H9 (cell line): Measurements from ENCODE around the gene CHN1. TPM values are rescaled to one million over a fixed set of nuclear protein-coding genes. Genes with fewer than 3 reads are reported as not detected.

Experiments
- DNase-seq: peaks from one replicate; pipeline ENCODE4 v3.0.0-alpha.2; 2017
- H2AFZ ChIP-seq: one replicate; pipeline ENCODE4 v1.6.1; 2013; ENCODE audit warnings: mild to moderate bottlenecking, low read length, control low read depth, moderate library complexity
- H2AK5ac ChIP-seq: 2 replicates; pipeline ENCODE4 v1.6.1; 2013; ENCODE audit warnings: low read length, control low read depth, mixed read lengths; ENCODE audit not compliant: insufficient read length
- H2BK120ac ChIP-seq: one replicate; pipeline ENCODE4 v1.6.1; 2013; ENCODE audit warnings: low read depth, mild to moderate bottlenecking, low read length, control low read depth, inconsistent platforms; ENCODE audit not compliant: poor library complexity, severe bottlenecking
- H2BK12ac ChIP-seq: 2 replicates; pipeline ENCODE4 v1.6.1; 2013; ENCODE audit warnings: low read length, control low read depth, mixed read lengths, low read depth; ENCODE audit not compliant: insufficient read length
- H2BK15ac ChIP-seq: 2 replicates; pipeline ENCODE4 v1.6.1; 2013; ENCODE audit warnings: low read depth, low read length, control low read depth
- H2BK20ac ChIP-seq: one replicate; pipeline ENCODE4 v1.6.1; 2013; ENCODE audit warnings: low read depth, mild to moderate bottlenecking, low read length, control low read depth, inconsistent platforms; ENCODE audit not compliant: poor library complexity, severe bottlenecking
- H2BK5ac ChIP-seq: 2 replicates; pipeline ENCODE4 v1.6.1; 2013; ENCODE audit warnings: low read length, control low read depth, mixed read lengths; ENCODE audit not compliant: insufficient read length
- H3K14ac ChIP-seq: 2 replicates; pipeline ENCODE4 v1.6.1; 2013; ENCODE audit warnings: low read length, control low read depth; ENCODE audit not compliant: insufficient read depth
- H3K18ac ChIP-seq: 2 replicates; pipeline ENCODE4 v1.6.1; 2013; ENCODE audit warnings: low read depth, mild to moderate bottlenecking, mixed read lengths, low read length, control low read depth; ENCODE audit not compliant: insufficient read length
- H3K23ac ChIP-seq: 2 replicates; pipeline ENCODE4 v1.6.1; 2013; ENCODE audit warnings: low read length, control low read depth, mixed read lengths, low read depth; ENCODE audit not compliant: insufficient read length
- H3K23me2 ChIP-seq: 2 replicates; pipeline ENCODE4 v1.6.1; 2013; ENCODE audit warnings: low read depth, mild to moderate bottlenecking, mixed read lengths, low read length, control low read depth; ENCODE audit not compliant: insufficient read length, poor library complexity, severe bottlenecking
- H3K27ac ChIP-seq: 2 replicates; pipeline ENCODE4 v1.5.1; 2013; ENCODE audit warnings: low read length, control low read depth, mixed read lengths, low read depth; ENCODE audit not compliant: insufficient read length
- H3K27me3 ChIP-seq: 2 replicates; pipeline ENCODE4 v1.6.1; 2013; ENCODE audit warnings: low read length, control low read depth, inconsistent platforms; ENCODE audit not compliant: insufficient read depth
- H3K4ac ChIP-seq: 2 replicates; pipeline ENCODE4 v1.6.1; 2013; ENCODE audit warnings: low read depth, mild to moderate bottlenecking, control low read depth, inconsistent platforms, low read length, moderate library complexity
- H3K4me1 ChIP-seq: 2 replicates; pipeline ENCODE4 v1.6.1; 2013; ENCODE audit warnings: low read length, control low read depth, inconsistent platforms; ENCODE audit not compliant: insufficient read depth
- H3K4me2 ChIP-seq: 2 replicates; pipeline ENCODE4 v1.6.1; 2013; ENCODE audit warnings: low read length, control low read depth, mixed read lengths; ENCODE audit not compliant: insufficient read length, insufficient read depth
- H3K56ac ChIP-seq: 2 replicates; pipeline ENCODE4 v1.6.1; 2013; ENCODE audit warnings: low read depth, mild to moderate bottlenecking, mixed read lengths, low read length, control low read depth; ENCODE audit not compliant: insufficient read length
- H3K79me1 ChIP-seq: 2 replicates; pipeline ENCODE4 v1.6.1; 2013; ENCODE audit warnings: low read depth, mild to moderate bottlenecking, moderate library complexity, low read length, control low read depth, inconsistent platforms; ENCODE audit not compliant: insufficient read depth, poor library complexity, severe bottlenecking
- H3K79me2 ChIP-seq: 2 replicates; pipeline ENCODE4 v1.6.1; 2013; ENCODE audit warnings: low read length, control low read depth, inconsistent platforms; ENCODE audit not compliant: insufficient read depth
- H3K9ac ChIP-seq: 2 replicates; pipeline ENCODE4 v1.6.1; 2013; ENCODE audit warnings: low read length, control low read depth, mixed read lengths; ENCODE audit not compliant: insufficient read length; ENCODE audit errors: extremely low read depth
- H3K9me3 ChIP-seq: one replicate; pipeline ENCODE4 v1.6.1; 2013; ENCODE audit warnings: low read depth, low read length, inconsistent platforms; ENCODE audit not compliant: control insufficient read depth
- H3T11ph ChIP-seq: one replicate; pipeline ENCODE4 v1.6.1; 2013; ENCODE audit warnings: mild to moderate bottlenecking, low read length, control low read depth, inconsistent platforms
- H4K20me1 ChIP-seq: one replicate; pipeline ENCODE4 v1.6.1; 2013; ENCODE audit not compliant: control insufficient read depth, insufficient read length, insufficient read depth
- H4K5ac ChIP-seq: 2 replicates; pipeline ENCODE4 v1.6.1; 2013; ENCODE audit warnings: low read depth, mild to moderate bottlenecking, mixed read lengths, low read length, control low read depth; ENCODE audit not compliant: insufficient read length
- H4K8ac ChIP-seq: replicated peaks from 2 replicates; pipeline ENCODE4 v1.6.1; 2013; ENCODE audit warnings: low read length, control low read depth, mixed read lengths, low read depth; ENCODE audit not compliant: insufficient read length
- H4K91ac ChIP-seq: 2 replicates; pipeline ENCODE4 v1.6.1; 2013; ENCODE audit warnings: low read depth, mild to moderate bottlenecking, moderate library complexity, mixed read lengths, low read length, control low read depth; ENCODE audit not compliant: insufficient read length
- H3K27ac Mint-ChIP-seq, 3 experiments: 2 replicates in 2 of 3; 3 replicates in 1 of 3; pipeline ENCODE4 v1.8.0; 2020 to 2021; ENCODE audit warnings: mixed read lengths in 3 of 3, mild to moderate bottlenecking in 1 of 3, moderate library complexity in 1 of 3
- H3K27me3 Mint-ChIP-seq: 2 replicates; pipeline ENCODE4 v1.8.0; 2021; ENCODE audit warnings: low read depth, mild to moderate bottlenecking, moderate library complexity, mixed read lengths
- H3K36me3 Mint-ChIP-seq, 3 experiments: 2 replicates in 2 of 3; 3 replicates in 1 of 3; pipeline ENCODE4 v1.8.0; 2020 to 2021; ENCODE audit warnings: low read depth in 3 of 3, mixed read lengths in 3 of 3; ENCODE audit not compliant: insufficient read depth in 1 of 3
- H3K4me1 Mint-ChIP-seq, 2 experiments: 2 replicates each; pipeline ENCODE4 v1.8.0; 2020; ENCODE audit warnings: mixed read lengths in 2 of 2
- H3K4me3 Mint-ChIP-seq, 2 experiments: 2 replicates in 1 of 2; 3 replicates in 1 of 2; pipeline ENCODE4 v1.8.0; 2020 to 2021; ENCODE audit warnings: mild to moderate bottlenecking in 2 of 2, mixed read lengths in 2 of 2, moderate library complexity in 1 of 2
- H3K9me3 Mint-ChIP-seq, 2 experiments: 2 replicates in 1 of 2; 3 replicates in 1 of 2; pipeline ENCODE4 v1.8.0; 2020; ENCODE audit warnings: mild to moderate bottlenecking in 2 of 2, mixed read lengths in 2 of 2, moderate library complexity in 1 of 2
- WGBS: extraction: QIAGEN DNeasy Blood & Tissue Kit; methylation state at CpG from one replicate; pipeline ENCODE4 v1.1.7; 2013; ENCODE audit warnings: missing lambda C conversion rate, low lambda C conversion rate, mixed read lengths; ENCODE audit not compliant: insufficient read length; ENCODE audit errors: extremely low coverage; 5-methylcytosine and 5-hydroxymethylcytosine counted together
- total RNA-seq: library from RNA; stranded (reverse); gene quantifications from 2 replicates; pipeline ENCODE4 v1.2.1, GENCODE V29; 2021
- TF ChIP-seq, protein P1 (sequence below): fragments of 200-600 bp; sonication (generic); conservative IDR thresholded peaks from 3 replicates; pipeline ENCODE4 v1.8.0; 2021; ENCODE audit warnings: antibody characterized with exemption, mild to moderate bottlenecking

The CHN1 gene
- total RNA-seq, 1 experiment from 2014 or later: 33.9 TPM

GRCh38 chr2:174777347-174778084 lies 227.7 kb downstream of the CHN1 start:
- no CpG with 5 or more reads among the region's 5 CpGs for WGBS
- H3K4me3 Mint-ChIP-seq: peak overlapping the region in 1 of 2 experiments; percentile 11; a peak in 2 of 5 replicates
- H3K27ac ChIP-seq: no peak overlapping the region

More at GRCh38 chr2:174777347-174778084, 227.7 kb downstream of the CHN1 start:
- no peaks in the 10 kb centered on the region for H3K36me3 Mint-ChIP-seq
- H3K4me2 ChIP-seq: no peak overlapping the region
- H3K27ac Mint-ChIP-seq: peak overlapping the region; percentile 5 to 62 (median 62); a peak in 5 of 7 replicates
- no peak overlapping the region for H2BK5ac ChIP-seq
- H3K14ac ChIP-seq: no peak overlapping the region
- H2BK120ac ChIP-seq: no peak overlapping the region
- peaks cover 5% of the 10 kb centered on the region for H3K27me3 Mint-ChIP-seq
- no peak overlapping the region for H2AFZ ChIP-seq
- H3K56ac ChIP-seq: no peak overlapping the region
- H4K5ac ChIP-seq: no peak overlapping the region
- no peak overlapping the region for H3K18ac ChIP-seq
- DNase-seq: no peak
- no peak overlapping the region for H3K9ac ChIP-seq
- H4K91ac ChIP-seq: no peak overlapping the region
- H3K79me2 ChIP-seq: no peaks in the 10 kb centered on the region
- H3K79me1 ChIP-seq: no peaks in the 10 kb centered on the region
- H3K27me3 ChIP-seq: no peaks in the 10 kb centered on the region
- H3T11ph ChIP-seq: no peak overlapping the region
- no peak overlapping the region for H2BK15ac ChIP-seq
- no peaks in the 10 kb centered on the region for H3K23me2 ChIP-seq
- H3K4me1 Mint-ChIP-seq: peaks cover 73 to 88% of the 10 kb centered on the region in 2 experiments
- H2BK12ac ChIP-seq: no peak overlapping the region
- H3K9me3 ChIP-seq: no peaks in the 10 kb centered on the region
- no peaks in the 10 kb centered on the region for H4K20me1 ChIP-seq
- H3K4me1 ChIP-seq: no peaks in the 10 kb centered on the region; the same call in 1 of the 2 replicates
- H3K9me3 Mint-ChIP-seq: no peaks in the 10 kb centered on the region
- H4K8ac ChIP-seq: no peak overlapping the region
- H3K23ac ChIP-seq: no peak overlapping the region
- no peak overlapping the region for H2AK5ac ChIP-seq
- H2BK20ac ChIP-seq: no peak overlapping the region
- TF ChIP-seq, protein P1, sequence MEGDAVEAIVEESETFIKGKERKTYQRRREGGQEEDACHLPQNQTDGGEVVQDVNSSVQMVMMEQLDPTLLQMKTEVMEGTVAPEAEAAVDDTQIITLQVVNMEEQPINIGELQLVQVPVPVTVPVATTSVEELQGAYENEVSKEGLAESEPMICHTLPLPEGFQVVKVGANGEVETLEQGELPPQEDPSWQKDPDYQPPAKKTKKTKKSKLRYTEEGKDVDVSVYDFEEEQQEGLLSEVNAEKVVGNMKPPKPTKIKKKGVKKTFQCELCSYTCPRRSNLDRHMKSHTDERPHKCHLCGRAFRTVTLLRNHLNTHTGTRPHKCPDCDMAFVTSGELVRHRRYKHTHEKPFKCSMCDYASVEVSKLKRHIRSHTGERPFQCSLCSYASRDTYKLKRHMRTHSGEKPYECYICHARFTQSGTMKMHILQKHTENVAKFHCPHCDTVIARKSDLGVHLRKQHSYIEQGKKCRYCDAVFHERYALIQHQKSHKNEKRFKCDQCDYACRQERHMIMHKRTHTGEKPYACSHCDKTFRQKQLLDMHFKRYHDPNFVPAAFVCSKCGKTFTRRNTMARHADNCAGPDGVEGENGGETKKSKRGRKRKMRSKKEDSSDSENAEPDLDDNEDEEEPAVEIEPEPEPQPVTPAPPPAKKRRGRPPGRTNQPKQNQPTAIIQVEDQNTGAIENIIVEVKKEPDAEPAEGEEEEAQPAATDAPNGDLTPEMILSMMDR: no peak
- H3K4ac ChIP-seq: no peak overlapping the region
